ENCODE measurements around the gene PRM3. TPM values are rescaled to one million over a fixed set of nuclear protein-coding genes. Genes with fewer than 3 reads are reported as not detected.

Gene PRM3
- total and polyA plus RNA-seq, 2 of the 8 experiments (the other 6 are each of a cell fraction or from before 2014, with no cell fraction given): not detected

DNA sequence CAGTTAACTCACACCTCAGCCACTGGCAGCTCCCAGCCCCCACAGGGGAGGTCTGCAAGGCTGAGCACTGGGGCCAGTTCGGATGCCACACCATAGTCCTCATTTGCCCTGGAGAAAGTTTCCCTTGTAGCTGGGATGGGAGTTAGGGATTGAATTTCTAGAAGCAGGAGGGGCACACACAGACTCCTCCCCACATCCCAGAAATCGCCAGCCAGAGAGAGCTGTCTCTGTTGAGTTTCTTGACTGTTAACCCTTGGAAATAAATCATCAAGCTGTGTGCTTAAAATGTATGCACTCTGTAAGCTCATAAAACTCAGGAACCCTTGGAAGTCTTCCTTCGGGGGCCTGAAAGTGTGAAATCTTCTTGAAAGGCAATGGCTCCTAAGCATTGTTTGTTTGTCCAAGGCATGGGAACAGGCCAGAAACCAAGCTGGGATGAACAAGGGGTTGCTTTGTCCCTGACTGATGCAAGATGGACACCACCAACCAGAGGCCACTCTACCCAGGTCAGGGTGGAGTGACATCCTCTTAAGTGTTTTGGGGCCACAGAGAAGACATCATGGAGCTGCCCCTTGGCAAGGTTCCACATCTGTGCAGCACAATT is 394 bp upstream of the PRM3 start (continued):
- TF ChIP-seq GTF2F1 (IDR thresholded peaks at IDR 0.05; ENCODE audit: borderline replicate concordance, low read depth, low read length): no peak
- no peak for TF ChIP-seq CHD1 (IDR thresholded peaks at IDR 0.05; ENCODE audit: low read depth, low read length)
- TF ChIP-seq EZH2 (IDR thresholded peaks at IDR 0.05; ENCODE audit: low read depth, low read length, severe bottlenecking): no peak
- TF ChIP-seq SP4 (IDR thresholded peaks at IDR 0.05; ENCODE audit: low read length): no peak
- TF ChIP-seq CEBPB (IDR thresholded peaks at IDR 0.05; ENCODE audit: low read depth, low read length): no peak
- no peak for TF ChIP-seq GABPA (IDR thresholded peaks at IDR 0.05; ENCODE audit: borderline replicate concordance, insufficient read depth, low read length)
